ENCODE data around the gene DRICH1.
"Not testable (repeated sequence)": the region's sequence is repeated elsewhere in the genome, so short reads cannot be mapped to it uniquely, and the experiment has no call there.

The DRICH1 gene

DNA sequence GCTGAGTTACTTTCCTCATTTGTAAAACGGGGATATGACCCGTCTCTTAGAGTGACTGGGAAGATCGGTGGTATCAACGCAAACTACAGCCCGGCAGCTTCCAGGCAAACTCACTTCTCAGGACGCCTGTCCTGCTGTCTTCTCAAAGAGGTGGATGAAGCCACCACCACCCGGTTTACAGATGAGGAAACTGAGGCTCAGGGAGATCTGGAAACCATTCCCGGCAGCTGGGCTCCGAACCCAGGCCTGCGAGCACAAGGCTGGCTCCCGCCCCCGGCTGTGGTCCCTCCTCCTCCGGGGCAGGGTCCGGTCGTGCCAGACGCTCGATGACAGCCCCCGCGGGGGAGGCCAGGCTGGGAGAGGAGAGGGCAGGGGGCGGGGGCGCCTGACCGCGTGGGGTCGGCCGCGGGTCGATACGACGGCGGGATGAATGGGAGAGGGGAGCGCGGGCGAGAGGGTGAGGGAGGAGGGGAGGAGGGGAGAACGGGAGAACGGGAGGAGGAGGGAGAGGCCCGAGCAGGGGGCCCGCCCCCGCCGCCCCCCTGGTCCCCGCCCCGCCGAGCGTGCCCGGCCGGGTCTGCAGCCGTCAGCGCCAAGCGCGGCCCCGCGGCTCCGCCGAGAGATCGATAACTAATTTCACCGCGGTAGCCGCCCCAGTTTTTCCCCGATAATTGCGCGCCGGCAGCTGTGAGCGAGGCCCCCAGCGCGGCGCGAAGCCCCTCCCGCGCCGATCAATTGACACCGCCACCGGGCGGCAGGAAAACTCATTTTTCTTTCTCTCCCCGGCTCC, 66.0 kb downstream of the DRICH1 start:
- DNase-seq, result no peak

DNA sequence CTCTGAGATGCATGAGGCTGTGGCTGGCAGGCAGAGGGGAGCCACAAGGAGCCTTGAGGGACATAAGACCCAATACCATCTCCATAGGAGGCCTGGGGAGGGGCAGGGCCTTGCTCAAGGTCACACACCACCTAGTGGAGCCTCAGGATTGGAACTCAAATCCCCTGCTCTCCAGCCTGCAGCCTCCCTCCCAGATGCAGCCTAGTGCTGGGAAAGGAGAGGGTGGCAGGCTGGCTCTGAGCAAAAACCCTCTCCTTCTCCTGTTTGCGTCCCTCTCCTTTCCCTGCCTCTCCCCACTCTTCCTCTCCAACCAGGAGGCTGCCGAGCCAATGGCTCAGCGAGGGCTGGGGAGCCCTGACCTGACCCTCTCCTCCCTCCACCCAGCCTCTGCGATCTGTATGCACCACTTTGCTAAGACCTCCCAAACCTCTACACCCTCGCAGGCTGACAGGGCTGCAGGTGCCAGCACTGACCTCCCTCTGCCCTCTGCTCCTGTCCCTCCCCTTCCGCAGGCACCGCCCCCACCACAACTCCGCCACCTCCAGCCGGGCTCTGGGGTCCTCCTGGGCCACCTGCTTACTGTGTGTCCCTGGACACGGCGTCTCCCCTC, 66.7 kb downstream of the DRICH1 start:
- no peak for DNase-seq

DNA sequence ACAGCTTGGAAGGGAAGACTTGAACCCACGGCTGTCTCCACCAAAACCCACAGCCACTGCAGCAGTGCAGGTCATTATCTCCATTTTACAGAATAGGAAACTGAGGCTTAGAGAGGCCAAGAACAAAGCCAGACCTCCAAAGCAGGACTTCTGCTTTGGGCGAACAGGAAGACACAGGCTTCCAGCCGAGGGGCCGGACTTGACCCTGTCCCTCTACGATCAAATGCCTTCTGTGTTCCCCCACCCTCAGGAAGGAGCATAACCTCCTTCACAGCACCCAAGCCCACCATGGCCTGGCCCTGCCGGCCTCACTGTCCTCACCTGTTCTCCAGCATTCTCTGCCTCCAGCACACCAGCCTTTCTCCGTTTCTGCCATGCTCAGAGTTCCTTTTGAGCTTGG, 67.8 kb downstream of the DRICH1 start:
- no peak for DNase-seq

DNA sequence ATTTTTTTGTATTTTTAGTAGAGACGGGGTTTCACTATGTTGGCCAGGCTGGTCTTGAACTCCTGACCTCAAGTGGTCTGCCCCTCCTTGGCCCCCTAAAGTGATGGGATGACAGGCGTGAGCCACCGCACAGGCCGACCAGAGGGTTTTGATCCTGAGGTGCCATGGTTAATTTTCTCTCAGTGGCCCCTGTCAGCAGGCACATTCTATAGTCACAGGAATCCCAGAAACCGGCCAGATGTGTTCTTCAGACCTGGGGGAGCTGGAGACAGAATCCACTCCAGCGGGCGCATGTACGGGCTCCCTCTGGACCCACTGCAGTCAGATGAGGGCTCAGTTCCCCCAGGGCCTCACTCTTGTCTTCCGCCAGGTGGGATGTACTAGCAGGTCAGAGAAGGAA, 69.0 kb downstream of the DRICH1 start:
- no peak for DNase-seq

DNA sequence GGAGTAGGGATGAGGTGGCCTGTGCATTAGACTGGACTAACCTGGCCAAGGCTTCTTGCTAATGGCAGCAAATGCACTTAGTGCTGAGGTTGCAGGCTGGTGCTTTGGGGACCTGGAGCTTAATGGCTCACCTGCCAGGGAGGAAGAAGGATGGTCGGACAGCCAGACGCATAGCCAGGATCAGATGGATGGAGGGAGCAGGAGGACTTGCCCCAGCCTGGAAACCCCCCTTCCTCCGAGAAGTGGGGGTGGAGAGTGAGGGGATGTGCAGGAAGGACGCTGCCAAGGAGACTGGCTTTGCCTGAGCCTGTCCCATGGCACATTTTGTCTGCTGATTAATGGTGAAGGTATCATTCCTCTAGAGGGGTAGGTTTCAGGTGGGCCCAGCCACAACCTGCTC, 69.9 kb downstream of the DRICH1 start:
- no peak for DNase-seq

DNA sequence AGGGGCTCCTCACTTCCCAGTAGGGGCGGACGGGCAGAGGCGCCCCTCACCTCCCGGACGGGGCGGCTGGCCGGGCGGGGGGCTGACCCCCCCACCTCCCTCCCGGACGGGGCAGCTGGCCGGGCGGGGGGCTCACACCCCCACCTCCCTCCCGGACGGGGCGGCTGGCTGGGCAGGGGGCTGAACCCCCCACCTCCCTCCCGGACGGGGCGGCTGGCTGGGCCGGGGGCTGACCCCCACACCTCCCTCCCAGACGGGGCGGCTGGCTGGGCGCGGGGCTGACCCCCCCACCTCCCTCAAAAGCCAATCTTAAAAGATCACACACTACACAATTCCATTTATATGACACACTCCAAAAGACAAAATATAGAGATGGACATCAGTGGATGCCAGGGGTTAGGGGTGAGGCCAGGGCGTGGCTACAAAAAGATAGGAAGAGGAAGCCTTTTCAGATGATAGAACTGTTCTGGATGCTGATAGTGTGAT, 71.1 kb downstream of the DRICH1 start:
- DNase-seq, result not testable (repeated sequence)

DNA sequence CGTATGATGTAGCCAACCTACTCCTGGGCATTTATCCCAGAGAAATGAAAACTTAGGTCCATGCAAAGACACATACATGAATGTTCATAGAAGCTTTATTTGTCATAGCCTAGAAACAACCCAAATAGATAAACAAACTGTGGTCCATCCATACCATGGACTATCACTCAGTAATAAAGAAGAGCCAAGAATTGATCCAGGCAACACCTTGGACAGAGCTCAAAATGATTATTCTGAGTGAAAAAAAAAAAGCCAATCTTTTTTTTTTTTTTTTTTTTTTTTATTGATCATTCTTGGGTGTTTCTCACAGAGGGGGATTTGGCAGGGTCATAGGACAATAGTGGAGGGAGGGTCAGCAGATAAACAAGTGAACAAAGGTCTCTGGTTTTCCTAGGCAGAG, 71.9 kb downstream of the DRICH1 start:
- DNase-seq, result not testable (repeated sequence)

Measured in effector CD4-positive, alpha-beta T cell (primary cell).